ENCODE data around the gene MPZL3. TPM values are rescaled to one million over a fixed set of nuclear protein-coding genes. Genes with fewer than 3 reads are reported as not detected.

MPZL3 gene
- polyA plus RNA-seq, 1 donor = 16.7 TPM

DNA sequence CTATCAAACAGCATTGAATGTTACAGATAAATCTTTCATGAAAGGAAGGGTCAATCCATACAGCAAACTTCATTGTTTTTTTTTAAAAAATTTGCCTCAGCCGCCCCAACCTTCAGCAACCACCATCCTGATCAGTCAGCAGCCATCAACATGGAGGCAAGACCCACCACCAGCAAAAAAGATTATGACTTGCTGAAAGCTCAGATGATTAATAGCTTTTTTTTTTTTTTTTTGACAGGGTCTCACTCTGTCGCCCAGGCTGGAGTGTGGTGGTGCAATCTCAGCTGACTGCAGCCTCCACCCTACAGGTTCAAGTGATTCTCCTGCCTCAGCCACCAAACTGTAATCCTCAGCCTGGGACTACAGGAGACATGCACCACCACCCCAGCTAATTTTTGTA is 34.4 kb upstream of the MPZL3 start:
- DNase-seq = no peak
- H3K27me3 ChIP-seq (ENCODE audit: control insufficient read depth, insufficient read depth, low read length) = no peaks in the 10 kb centered on the region
- H3K9me3 ChIP-seq (ENCODE audit: control insufficient read depth, low read depth, low read length) = no peaks in the 10 kb centered on the region
- no peaks in the 10 kb centered on the region for H3K36me3 ChIP-seq (ENCODE audit: control insufficient read depth, insufficient read depth, low read length)
- no peak overlapping the region for H3K4me3 ChIP-seq (ENCODE audit: low read length)
- peaks cover 26% of the 10 kb centered on the region for H3K4me1 ChIP-seq (ENCODE audit: control insufficient read depth, insufficient read depth, low read length)
- no CpG with 5 or more reads among the region's 2 CpGs for WGBS (ENCODE audit: insufficient coverage, low lambda C conversion rate)
- H3K27ac ChIP-seq (ENCODE audit: low read length) = no peak overlapping the region

DNA sequence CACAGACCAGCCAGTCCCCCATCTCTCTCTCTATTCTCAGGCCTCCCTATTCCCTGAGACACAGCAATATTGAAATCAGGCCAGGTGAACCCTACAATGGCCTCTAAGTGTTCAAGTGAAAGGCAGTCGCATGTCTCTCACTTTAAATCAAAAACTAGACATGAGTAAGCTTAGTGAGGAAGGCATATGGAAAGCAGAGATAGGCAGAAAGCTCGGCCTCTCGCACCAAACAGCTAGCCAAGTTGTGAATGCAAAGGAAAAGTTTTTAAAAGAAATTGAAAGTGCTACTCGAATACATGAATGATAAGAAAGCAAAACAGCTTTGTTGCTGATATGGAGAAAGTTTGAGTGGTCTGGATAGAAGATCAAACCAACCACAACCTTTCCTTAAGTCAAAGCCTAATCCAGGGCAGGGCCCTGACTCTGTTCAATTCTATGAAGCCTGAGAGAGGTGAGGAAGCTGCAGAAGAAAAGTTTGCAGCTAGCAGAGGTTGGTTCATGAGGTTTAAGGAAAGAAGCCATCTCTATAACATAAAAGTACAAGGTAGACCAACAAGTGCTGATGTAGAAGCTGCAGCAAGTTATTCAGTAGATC is 31.7 kb upstream of the MPZL3 start:
- peak overlapping the region; percentile 54 for H3K27ac ChIP-seq (ENCODE audit: low read length)
- 66% methylated on average over 3 of the region's 4 CpGs for WGBS (ENCODE audit: insufficient coverage, low lambda C conversion rate)
- H3K4me1 ChIP-seq (ENCODE audit: control insufficient read depth, insufficient read depth, low read length) = peaks cover 26% of the 10 kb centered on the region
- no peaks in the 10 kb centered on the region for H3K36me3 ChIP-seq (ENCODE audit: control insufficient read depth, insufficient read depth, low read length)
- DNase-seq = peak in 1 of 2 donors; percentile 6
- H3K4me3 ChIP-seq (ENCODE audit: low read length) = no peak overlapping the region
- no peaks in the 10 kb centered on the region for H3K27me3 ChIP-seq (ENCODE audit: control insufficient read depth, insufficient read depth, low read length)
- H3K9me3 ChIP-seq (ENCODE audit: control insufficient read depth, low read depth, low read length) = no peaks in the 10 kb centered on the region

DNA sequence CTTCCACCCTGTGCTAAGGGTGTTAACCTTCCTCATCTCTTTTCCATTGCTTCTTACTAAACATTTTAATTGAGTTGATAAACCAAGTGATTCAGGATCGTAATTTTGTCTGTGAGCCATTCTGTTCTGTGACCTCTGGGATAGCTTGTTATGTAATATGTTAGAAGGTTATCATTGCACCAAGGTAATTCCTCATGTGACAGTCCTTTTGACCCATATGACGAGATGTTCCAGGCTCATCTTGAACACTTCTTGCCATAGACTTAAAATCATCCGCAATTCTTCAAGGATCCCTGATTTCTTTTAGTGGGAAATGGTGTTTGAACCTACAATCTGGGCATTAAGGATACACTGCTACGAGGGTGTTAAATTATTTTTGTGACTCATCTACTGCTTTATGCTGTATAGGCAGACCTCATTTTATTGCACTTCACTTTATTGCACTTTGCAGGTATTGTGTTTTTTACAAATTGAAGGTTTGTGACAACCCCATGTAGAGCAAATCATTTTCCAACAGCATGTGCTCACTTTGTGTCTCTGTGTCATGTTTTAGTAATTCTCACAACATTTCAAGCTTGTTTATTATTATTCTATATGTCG is 31.0 kb upstream of the MPZL3 start:
- DNase-seq = peak; percentile 39 to 60
- WGBS (ENCODE audit: insufficient coverage, low lambda C conversion rate) = no CpG with 5 or more reads among the region's 5 CpGs
- H3K4me1 ChIP-seq (ENCODE audit: control insufficient read depth, insufficient read depth, low read length) = peaks cover 26% of the 10 kb centered on the region
- no peaks in the 10 kb centered on the region for H3K27me3 ChIP-seq (ENCODE audit: control insufficient read depth, insufficient read depth, low read length)
- H3K9me3 ChIP-seq (ENCODE audit: control insufficient read depth, low read depth, low read length) = no peaks in the 10 kb centered on the region
- no peaks in the 10 kb centered on the region for H3K36me3 ChIP-seq (ENCODE audit: control insufficient read depth, insufficient read depth, low read length)
- no peak overlapping the region for H3K4me3 ChIP-seq (ENCODE audit: low read length)
- H3K27ac ChIP-seq (ENCODE audit: low read length) = peak overlapping the region; percentile 54

DNA sequence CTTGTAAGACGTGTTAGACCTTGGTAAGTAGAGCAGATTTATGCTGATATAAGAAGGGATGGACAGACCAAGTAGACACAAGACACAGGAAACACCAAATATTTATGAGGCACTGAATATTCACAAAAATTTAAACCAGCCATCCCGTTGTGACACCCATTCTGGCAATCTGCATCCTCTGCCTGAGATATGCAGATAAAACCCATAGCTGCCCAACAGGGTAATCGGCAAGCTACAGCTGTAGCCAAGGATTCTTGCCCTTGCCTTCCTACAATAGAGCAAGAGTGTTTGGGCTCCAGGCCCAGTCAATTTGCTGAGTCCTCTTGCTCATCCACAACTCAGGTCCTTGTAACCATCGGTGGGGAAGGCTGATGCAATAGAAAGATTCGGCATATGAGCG is 30.4 kb upstream of the MPZL3 start:
- Histone ChIP-seq H3K4me1 (ENCODE audit: control insufficient read depth, insufficient read depth, low read length) (peaks cover 26% of the 10 kb centered on the region), H3K9me3 (ENCODE audit: control insufficient read depth, low read depth, low read length) (no peaks in the 10 kb centered on the region), H3K4me3 (ENCODE audit: low read length) (no peak overlapping the region), H3K27ac (ENCODE audit: low read length) (no peak overlapping the region), H3K27me3 (ENCODE audit: control insufficient read depth, insufficient read depth, low read length) (no peaks in the 10 kb centered on the region), H3K36me3 (ENCODE audit: control insufficient read depth, insufficient read depth, low read length) (no peaks in the 10 kb centered on the region)
- WGBS (ENCODE audit: insufficient coverage, low lambda C conversion rate) = 100% methylated on average over 1 of the region's 6 CpGs
- DNase-seq = no peak

DNA sequence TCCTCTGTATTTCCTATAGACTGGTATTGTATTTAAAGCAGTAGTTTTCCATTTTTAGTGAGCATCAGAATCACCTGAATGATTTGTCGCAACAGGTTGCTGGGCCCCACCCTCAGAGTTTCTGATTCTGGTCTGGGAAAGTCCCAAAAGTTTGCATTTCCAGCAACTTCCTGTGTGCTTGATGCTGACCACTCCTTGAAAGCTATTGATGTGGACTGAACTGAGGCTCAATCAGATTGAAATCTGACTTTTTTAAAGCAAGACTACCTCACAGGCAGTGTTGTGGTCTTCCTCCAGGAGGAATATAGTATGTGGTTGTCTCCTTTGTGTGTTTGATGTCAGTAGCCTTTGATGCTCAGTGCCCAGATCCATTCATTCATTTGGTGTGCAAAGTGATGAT is 29.1 kb upstream of the MPZL3 start:
- H3K27ac ChIP-seq (ENCODE audit: low read length) = no peak overlapping the region
- no peaks in the 10 kb centered on the region for H3K27me3 ChIP-seq (ENCODE audit: control insufficient read depth, insufficient read depth, low read length)
- H3K36me3 ChIP-seq (ENCODE audit: control insufficient read depth, insufficient read depth, low read length) = no peaks in the 10 kb centered on the region
- WGBS (ENCODE audit: insufficient coverage, low lambda C conversion rate) = no CpG with 5 or more reads among the region's 1 CpG
- no peaks in the 10 kb centered on the region for H3K9me3 ChIP-seq (ENCODE audit: control insufficient read depth, low read depth, low read length)
- no peak overlapping the region for H3K4me3 ChIP-seq (ENCODE audit: low read length)
- no peak for DNase-seq
- peaks cover 18% of the 10 kb centered on the region for H3K4me1 ChIP-seq (ENCODE audit: control insufficient read depth, insufficient read depth, low read length)

DNA sequence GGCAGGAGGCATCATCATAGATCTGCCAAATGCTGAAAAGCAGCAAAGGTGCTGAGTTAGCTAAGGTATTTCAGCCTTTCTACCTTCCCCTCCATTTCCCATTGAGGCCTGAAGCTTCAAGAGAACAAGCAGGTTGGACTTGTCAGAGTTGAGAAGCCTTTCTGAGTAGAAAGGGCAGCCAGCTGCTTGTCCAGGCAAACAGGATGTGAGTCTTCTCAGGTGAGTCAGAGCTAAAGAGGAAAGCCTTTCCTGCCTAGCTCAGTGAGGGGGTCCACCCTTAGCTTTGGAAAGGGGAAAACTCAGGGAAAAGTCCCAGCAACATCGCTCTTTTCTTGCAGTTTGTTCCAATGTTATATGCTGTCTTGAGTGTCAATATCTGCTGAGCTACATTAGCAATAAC is 25.1 kb upstream of the MPZL3 start:
- H3K27me3 ChIP-seq (ENCODE audit: control insufficient read depth, insufficient read depth, low read length) = no peaks in the 10 kb centered on the region
- H3K4me1 ChIP-seq (ENCODE audit: control insufficient read depth, insufficient read depth, low read length) = no peaks in the 10 kb centered on the region
- H3K4me3 ChIP-seq (ENCODE audit: low read length) = no peak overlapping the region
- peak in 1 of 2 donors; percentile 11 for DNase-seq
- no peak overlapping the region for H3K27ac ChIP-seq (ENCODE audit: low read length)
- 100% methylated on average over 1 of the region's 1 CpG for WGBS (ENCODE audit: insufficient coverage, low lambda C conversion rate)
- H3K9me3 ChIP-seq (ENCODE audit: control insufficient read depth, low read depth, low read length) = no peaks in the 10 kb centered on the region
- H3K36me3 ChIP-seq (ENCODE audit: control insufficient read depth, insufficient read depth, low read length) = no peaks in the 10 kb centered on the region

DNA sequence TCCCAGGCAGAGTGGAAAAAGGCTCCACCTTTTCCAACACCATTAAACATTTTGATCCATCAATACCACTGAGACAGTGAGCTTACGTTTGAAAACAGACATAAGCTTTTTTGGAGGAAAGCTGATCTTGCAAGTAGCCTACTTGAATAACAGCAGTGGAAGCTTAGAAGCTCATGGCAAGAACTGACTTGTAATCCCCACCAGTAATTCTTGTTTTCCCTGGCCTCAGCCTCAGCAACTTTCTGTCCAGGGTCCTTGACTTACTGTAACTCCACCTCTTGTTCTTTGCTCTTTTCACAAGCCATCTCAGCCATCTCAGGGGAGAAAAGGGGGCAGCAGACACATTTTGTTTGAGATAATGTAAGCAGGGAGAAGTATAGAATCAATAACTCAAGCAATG is 24.3 kb upstream of the MPZL3 start:
- H3K4me3 ChIP-seq (ENCODE audit: low read length) = no peak overlapping the region
- H3K27ac ChIP-seq (ENCODE audit: low read length) = no peak overlapping the region
- no peak for DNase-seq
- no peaks in the 10 kb centered on the region for H3K9me3 ChIP-seq (ENCODE audit: control insufficient read depth, low read depth, low read length)
- no CpG with 5 or more reads among the region's 1 CpG for WGBS (ENCODE audit: insufficient coverage, low lambda C conversion rate)
- H3K36me3 ChIP-seq (ENCODE audit: control insufficient read depth, insufficient read depth, low read length) = no peaks in the 10 kb centered on the region
- H3K4me1 ChIP-seq (ENCODE audit: control insufficient read depth, insufficient read depth, low read length) = no peaks in the 10 kb centered on the region
- H3K27me3 ChIP-seq (ENCODE audit: control insufficient read depth, insufficient read depth, low read length) = no peaks in the 10 kb centered on the region

DNA sequence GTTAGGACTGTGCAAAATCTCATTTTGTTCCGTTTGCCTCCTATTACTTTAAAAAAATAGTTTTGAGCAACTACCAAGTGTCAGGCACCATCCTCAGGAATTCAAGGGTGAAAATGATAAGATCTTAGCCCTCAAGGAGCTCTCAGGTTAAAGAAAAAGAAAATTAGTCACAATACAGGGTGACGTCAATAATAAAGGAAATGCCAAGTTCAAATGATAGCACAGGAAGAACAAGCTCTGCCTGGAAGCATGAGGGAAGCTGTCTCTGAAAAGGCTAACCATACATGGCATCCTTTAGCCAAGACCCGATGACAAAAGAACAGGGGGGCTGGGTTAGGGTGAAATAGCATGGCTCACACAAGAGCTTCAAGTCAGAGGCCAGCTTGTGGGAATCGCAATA is 23.0 kb upstream of the MPZL3 start:
- no peaks in the 10 kb centered on the region for H3K36me3 ChIP-seq (ENCODE audit: control insufficient read depth, insufficient read depth, low read length)
- H3K4me3 ChIP-seq (ENCODE audit: low read length) = no peak overlapping the region
- no peaks in the 10 kb centered on the region for H3K4me1 ChIP-seq (ENCODE audit: control insufficient read depth, insufficient read depth, low read length)
- no peak for DNase-seq
- H3K9me3 ChIP-seq (ENCODE audit: control insufficient read depth, low read depth, low read length) = no peaks in the 10 kb centered on the region
- H3K27ac ChIP-seq (ENCODE audit: low read length) = no peak overlapping the region
- WGBS (ENCODE audit: insufficient coverage, low lambda C conversion rate) = 91% methylated on average over 1 of the region's 4 CpGs
- no peaks in the 10 kb centered on the region for H3K27me3 ChIP-seq (ENCODE audit: control insufficient read depth, insufficient read depth, low read length)

DNA sequence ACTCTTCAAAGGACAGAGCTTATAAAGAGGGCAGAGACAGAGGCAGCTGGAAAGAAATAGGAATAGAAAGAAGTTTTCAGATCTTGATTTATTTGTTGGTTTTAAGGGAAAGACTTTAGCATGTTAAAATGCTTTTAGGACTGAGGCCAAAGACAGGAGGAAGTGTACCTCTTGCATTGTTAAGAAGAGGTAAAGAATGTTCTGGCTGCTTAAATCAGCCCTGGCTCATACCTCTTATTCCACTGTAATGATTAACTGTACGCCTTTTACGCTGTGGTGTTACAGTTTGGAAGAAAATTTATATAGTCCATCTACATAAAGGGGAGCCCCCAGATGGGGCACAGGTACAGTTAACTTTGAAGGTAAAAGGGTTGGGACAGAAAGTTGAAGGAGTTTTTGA is 22.0 kb upstream of the MPZL3 start:
- no CpG with 5 or more reads among the region's 2 CpGs for WGBS (ENCODE audit: insufficient coverage, low lambda C conversion rate)
- no peaks in the 10 kb centered on the region for H3K27me3 ChIP-seq (ENCODE audit: control insufficient read depth, insufficient read depth, low read length)
- H3K9me3 ChIP-seq (ENCODE audit: control insufficient read depth, low read depth, low read length) = no peaks in the 10 kb centered on the region
- no peak overlapping the region for H3K4me3 ChIP-seq (ENCODE audit: low read length)
- no peaks in the 10 kb centered on the region for H3K36me3 ChIP-seq (ENCODE audit: control insufficient read depth, insufficient read depth, low read length)
- peak in 1 of 2 donors; percentile 10 for DNase-seq
- H3K27ac ChIP-seq (ENCODE audit: low read length) = no peak overlapping the region
- no peaks in the 10 kb centered on the region for H3K4me1 ChIP-seq (ENCODE audit: control insufficient read depth, insufficient read depth, low read length)

DNA sequence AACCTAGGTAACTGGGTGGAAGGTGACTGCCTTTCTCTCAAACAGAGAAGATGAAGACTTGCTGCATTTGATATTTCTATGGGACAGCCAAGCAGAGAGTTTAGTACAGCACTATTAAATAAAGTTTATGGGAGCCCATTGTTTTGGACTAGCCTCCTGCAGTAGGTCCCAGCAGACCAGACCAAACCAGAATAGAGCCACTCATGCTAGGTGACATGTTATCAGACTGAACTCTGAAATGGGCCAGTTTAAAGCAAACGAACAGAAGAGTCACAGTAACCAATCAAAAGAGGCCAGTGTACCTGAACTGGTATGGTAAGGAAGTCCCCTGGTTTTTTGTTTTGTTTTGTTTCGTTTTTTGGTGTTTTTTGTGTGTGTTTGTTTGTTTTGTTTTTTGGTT is 19.8 kb upstream of the MPZL3 start:
- no peaks in the 10 kb centered on the region for H3K4me1 ChIP-seq (ENCODE audit: control insufficient read depth, insufficient read depth, low read length)
- no peak overlapping the region for H3K4me3 ChIP-seq (ENCODE audit: low read length)
- no peaks in the 10 kb centered on the region for H3K27me3 ChIP-seq (ENCODE audit: control insufficient read depth, insufficient read depth, low read length)
- H3K36me3 ChIP-seq (ENCODE audit: control insufficient read depth, insufficient read depth, low read length) = no peaks in the 10 kb centered on the region
- no peak overlapping the region for H3K27ac ChIP-seq (ENCODE audit: low read length)
- no peak for DNase-seq
- H3K9me3 ChIP-seq (ENCODE audit: control insufficient read depth, low read depth, low read length) = no peaks in the 10 kb centered on the region
- 33% methylated on average over 1 of the region's 2 CpGs for WGBS (ENCODE audit: insufficient coverage, low lambda C conversion rate)

DNA sequence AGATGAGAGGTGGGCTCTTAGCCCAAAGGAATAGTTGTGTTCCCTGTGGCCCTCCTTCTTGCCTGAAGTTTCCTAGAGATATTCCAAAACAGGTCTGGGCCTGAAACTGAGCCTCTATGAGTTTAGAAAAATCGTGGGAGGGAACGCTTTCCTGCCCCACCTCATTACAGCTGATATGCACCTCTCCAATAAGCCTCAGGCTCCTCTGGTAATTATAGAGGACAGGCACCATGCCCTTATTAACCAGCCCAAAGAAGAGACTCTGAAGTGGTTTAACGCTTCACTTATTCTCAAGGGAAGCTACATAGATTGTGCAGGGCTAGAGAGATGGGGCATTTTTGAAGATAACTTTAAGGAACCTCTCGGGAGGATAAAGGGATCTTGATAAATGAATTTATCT is 15.3 kb upstream of the MPZL3 start:
- 100% methylated on average over 2 of the region's 4 CpGs for WGBS (ENCODE audit: insufficient coverage, low lambda C conversion rate)
- no peak overlapping the region for H3K4me3 ChIP-seq (ENCODE audit: low read length)
- no peak for DNase-seq
- H3K36me3 ChIP-seq (ENCODE audit: control insufficient read depth, insufficient read depth, low read length) = peaks cover 2% of the 10 kb centered on the region
- H3K9me3 ChIP-seq (ENCODE audit: control insufficient read depth, low read depth, low read length) = no peaks in the 10 kb centered on the region
- H3K27ac ChIP-seq (ENCODE audit: low read length) = no peak overlapping the region
- H3K4me1 ChIP-seq (ENCODE audit: control insufficient read depth, insufficient read depth, low read length) = peaks cover 9% of the 10 kb centered on the region
- peaks cover 2% of the 10 kb centered on the region for H3K27me3 ChIP-seq (ENCODE audit: control insufficient read depth, insufficient read depth, low read length)

Data from large intestine (tissue), 3 donors.